Stimulated activated CD4-positive, alpha-beta T cell treated with anti-CD3 and anti-CD28 coated beads, Interleukin-4, amount 100 ng/mL, for 24 hours (primary cell): ENCODE measurements around the gene EMC10.
A peak's percentile ranks its signal among the peaks of the same experiment; 100 is the strongest.

ENCODE experiments used
- DNase-seq: peaks from one replicate; pipeline ENCODE4 v3.0.0-alpha.2; 2020

Gene EMC10

DNA sequence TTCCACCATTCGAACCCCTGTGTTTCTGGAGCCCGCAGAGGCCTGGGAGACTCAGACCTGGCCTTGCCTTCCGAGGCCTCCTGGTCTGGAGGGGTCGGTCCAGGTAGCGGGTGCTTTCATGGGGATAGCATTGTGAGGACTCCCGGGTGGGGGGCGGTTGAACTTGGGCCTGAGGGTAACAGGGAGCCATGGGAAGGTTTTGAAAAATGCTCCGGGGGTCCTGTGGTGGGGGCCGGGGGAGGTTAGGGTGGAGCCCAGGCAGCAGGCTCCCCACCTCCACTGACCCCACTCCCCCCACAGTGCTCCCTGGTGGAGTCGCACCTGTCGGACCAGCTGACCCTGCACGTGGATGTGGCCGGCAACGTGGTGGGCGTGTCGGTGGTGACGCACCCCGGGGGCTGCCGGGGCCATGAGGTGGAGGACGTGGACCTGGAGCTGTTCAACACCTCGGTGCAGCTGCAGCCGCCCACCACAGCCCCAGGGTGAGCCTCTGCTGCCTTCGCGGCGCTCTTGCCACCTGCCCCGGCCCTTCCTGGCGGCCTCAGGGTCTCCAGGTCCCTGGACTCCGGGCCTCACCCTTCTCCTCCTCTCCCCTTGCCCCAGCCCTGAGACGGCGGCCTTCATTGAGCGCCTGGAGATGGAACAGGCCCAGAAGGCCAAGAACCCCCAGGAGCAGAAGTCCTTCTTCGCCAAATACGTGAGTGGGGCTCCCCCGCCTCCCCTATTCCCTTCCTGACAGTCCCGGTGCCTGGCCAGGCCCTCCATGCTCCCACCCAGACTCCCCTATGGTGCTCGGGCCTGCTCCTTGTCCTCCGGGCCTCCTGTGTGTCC, 4.2 kb downstream of the EMC10 start:
- DNase-seq: no peak

DNA sequence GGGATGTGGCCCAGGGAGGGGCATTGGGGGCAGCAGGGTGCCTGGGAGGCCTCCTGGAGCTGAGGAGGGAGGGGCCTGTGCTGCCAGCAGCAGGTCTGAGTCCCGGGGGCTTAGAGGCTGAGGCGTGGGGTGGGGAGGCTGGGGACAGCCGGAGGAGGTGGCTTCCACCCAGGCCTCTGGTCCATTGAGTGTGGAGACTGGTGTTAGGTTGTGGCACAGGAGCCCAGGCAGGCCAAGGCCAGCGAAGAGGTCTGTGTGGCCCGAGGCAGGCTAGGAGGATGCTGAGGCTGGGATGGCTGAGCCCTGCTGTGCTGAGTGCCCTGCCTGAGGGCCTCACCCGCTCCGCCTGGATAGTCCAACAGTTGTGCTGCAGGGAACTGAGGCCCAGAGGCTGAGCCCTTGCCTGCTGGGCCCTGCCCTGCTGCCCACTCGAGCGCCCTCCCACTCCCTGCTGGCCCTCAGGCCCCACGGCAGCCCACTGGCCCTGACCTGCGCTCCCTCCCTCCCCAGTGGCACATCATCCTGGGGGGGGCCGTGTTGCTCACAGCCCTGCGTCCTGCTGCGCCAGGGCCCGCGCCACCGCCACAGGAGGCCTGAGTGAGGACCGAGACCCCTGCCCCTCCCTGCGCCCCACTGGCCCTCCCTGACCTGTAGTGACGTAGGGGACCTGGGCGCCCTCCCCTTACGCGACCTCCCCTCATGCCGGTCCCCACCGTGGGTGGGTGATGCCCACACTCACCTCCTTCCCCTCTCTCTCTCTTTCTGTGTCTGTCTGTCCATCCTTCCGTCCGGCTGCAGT, 5.2 kb downstream of the EMC10 start:
- DNase-seq: no peak

DNA sequence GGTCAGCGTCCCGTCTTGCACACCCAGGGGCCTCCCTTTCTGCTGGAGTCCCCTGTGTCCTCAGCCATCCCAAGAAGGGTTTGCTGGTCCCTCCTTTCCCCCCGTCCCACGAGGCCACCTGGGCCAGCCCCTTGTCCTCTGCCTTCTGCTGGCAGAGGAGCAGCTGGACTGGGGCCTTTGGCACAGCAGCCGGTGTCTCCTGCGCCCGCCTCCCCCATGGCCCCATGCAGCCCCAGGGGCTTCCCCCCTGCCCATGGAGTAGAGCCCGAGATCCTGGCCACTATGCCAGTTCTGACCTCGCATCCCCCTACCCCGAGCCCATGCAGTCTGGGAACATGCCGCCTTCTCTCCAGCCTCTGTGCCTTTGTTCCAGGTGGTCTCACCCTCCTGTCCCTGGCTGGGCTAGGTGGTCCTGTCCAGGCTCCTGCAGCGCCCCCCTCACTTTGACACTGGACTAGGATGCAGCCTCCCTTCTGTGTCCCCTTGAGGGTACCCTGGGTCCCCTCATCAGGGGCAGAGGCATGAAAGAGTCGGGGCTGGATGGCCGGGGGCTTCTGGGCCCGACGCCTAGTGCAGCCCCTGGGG, 6.1 kb downstream of the EMC10 start:
- DNase-seq: no peak

DNA sequence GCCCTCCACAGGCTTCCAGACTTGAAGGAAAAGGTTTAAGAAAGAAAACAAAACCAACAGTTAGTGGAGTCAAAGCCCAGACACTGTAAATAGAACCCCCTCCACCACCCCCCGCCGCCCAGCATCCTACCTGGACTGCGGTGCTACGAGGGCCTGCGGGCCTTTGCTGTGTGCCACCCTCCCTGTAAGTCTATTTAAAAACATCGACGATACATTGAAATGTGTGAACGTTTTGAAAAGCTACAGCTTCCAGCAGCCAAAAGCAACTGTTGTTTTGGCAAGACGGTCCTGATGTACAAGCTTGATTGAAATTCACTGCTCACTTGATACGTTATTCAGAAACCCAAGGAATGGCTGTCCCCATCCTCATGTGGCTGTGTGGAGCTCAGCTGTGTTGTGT, 6.6 kb downstream of the EMC10 start:
- no peak for DNase-seq

DNA sequence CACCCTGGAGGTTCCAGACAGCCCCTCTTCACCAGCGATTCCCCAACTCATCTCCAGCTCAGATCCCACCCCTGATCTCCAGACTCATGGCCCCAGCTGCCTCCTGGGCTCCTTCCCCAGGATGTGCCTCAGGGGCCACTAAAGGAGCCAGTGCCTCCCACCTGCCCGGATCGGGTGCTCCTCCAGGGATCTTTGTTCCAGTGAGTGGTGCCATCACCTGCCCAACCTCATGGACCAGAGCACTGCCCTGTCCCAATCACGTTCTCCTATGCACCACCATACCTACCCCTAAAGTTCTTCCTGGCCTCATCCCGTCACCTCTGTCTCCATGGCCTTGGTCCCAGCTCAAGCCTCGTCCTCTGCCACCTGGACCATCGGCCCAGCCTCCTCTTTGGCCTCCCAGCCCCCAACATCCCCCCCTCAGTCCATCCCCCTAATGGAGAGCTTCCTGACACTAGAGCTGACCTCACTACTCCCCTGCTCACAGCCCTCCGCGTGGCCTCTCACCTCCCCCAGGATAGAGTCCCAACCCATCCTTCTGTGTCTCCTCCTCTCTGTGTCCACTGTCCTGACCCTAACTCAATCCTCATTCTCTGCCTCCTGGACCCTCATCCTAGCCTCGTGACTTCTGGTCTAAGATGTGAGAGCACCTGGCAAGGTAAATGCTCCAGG, 9.1 kb downstream of the EMC10 start:
- no peak for DNase-seq

DNA sequence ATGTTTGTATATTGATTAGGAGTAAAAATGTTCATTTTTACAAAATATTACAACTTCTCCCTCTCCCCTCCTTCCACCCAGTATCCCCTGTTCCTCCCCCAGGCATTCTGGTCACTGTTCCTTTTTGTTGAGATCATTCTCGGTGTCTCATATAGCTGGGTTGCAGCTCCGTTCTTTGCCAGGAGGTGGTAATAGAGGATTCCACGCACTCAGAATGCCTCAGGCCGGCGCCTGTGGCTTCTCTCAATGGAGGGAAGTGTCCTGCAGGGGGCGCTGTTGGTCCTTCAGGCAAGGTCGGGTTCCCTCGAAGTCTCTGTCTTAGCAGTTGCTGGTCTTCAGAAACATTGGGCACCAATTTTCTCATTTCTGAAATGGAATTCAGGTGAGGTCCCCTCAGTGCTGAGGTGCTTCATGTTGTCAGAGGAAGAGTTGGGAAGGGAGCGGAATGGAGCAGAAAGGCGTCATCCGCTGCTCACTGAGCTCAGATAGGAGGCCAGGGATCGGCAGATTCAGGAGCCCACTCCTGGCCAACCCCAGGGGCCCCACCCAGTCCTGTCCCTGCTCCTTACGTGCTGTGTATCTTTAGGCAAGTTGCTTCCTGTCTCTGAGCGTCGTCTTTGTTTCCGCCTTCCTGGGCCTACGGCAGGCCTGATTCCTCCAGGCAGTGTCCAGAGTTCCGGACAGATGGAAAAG, 10.7 kb downstream of the EMC10 start:
- DNase-seq: peak; percentile 70

DNA sequence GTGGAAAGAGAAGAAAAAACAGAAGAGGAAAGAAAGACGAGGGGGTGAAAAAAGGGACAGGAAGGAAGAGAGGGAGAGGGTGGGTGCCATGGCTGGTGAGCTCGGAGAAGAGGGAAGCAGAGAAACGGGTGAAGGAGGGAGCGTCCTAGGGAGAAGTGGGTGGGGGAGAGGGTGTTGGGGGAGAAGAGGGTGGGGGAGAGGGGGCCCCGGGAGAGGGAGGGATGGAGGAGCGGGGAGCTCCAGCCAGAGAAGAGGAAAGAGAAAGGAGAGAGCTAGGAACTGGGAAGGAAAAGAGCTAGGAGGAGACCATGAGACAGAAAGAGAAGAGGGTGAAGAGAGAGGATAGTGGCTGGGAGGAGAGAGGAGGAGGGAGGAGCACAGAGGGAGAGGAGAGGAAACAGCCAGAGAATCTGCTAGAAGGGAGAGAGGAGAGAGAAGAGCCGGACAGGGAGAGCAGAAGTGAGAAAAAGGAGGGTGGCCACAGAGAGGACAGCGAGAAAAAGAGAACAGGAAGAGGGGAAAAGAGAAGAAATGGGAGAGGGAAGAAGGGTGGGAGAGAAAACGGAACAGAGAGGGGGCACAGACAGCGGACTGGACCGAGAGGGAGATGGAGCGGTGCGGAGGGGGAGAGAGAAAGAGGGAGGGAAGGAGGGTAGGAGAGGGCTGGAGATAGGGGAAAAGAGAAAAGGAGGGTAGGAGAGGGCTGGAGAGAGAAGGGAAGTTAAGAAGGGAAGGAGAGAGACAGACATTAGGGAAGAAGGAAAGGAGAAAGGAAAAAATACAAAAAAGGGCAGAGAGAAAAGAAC, 12.3 kb downstream of the EMC10 start:
- DNase-seq: no peak

DNA sequence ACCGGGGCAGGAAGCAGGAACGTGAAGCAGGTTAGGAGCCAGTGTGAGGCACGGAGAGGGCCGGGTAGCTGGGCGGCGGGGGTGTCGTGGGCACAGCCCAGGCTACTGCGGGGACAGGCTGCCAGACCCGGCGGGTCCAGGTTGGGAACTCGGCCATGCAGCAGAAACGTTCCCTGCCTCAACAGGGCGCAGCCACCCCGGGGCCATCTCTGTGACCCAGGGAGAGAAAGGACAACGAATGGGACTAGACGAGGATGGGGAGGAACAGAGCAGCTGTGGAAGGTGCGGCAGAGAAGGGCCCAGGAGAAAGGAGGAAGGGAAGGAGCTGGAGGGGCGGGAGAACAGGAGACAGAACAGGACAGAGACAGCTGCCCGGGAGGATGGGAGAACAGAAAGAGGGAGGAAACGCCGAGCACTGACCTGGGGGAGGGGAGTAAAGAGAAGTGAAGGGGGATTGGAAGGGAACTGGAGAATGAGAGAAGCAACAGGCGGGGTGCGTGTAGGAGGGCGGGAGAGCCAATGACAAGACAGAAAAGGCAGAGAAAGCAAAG, 13.2 kb downstream of the EMC10 start:
- no peak for DNase-seq

DNA sequence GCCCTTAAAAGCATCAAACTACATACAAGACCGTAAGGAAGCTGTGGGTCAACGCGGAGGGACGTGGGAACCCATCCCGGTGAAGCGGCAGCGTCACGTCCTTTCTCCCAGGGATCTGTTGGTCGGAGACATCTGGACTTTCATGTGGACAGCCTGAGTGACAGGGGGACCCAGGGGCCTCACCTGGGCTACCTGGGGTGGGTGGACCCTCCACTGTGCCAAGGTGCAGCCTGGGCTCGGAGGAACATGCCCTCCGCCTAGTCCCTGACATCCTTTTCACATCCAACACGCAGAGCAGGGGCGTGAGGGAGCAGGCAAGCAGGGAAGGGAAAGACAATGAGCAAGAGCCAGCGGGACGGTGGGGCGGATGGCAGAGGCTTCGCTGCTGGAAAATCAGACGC, 14.1 kb downstream of the EMC10 start:
- DNase-seq: no peak

DNA sequence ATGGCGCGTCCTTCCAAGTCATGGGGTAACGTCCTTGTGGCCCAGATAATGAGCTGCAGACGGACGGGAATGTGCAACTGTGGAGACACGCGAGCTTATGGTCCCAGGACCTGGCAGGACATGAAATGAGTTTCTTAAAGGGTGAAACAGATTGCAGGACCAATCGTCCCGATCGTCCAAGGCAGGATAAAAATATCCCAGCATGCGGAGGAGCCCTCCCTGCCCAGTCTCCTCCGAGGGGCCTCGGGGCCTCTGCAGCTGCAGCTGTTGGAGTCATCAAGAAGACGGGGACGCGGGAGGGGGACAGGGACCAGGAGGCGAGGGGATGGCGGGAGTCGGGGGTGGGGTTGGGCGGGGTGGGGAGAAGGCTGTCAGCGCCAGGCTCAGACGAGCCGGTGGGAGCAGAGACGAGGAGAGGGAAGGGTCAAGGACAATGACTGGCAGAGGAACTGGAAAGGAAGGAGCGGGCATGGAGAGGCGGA, 14.7 kb downstream of the EMC10 start:
- no peak for DNase-seq

DNA sequence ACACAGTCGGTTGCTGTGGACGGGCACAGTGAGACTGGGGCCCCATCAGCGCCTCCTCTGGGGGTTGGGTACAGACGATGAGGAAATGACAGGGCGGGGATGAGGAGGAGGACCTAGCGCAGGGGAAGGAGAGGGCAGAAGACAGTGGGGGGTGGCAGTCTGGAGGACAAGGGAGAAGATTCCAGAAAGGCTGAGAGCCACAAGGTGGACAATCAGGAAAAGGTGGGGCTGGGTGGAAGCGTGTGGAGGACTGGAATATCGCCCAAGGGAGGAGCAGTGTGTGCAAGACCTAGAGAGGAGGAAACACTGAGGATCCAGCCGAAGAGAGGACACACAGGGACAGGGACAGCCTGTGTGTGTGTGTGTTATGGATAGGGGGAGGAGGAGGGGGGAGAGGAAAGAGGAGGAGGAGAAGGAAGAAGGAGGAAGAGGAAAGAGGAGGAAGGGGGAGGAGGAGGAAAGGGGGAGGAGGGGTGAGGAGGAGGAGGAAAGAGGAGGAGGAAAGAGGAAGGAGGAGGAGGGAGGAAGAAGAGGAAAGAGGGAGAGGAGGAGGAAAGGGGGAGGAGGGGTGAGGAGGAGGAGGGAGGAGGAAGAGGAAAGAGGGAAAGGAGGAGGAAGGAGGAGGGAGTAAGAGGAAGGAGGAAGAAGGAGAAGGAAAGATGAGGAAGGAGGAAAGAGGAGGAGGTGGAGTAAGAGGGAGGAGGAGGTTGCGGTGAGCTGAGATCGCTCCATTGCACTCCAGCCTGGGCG, 16.2 kb downstream of the EMC10 start:
- DNase-seq: peak; percentile 46

DNA sequence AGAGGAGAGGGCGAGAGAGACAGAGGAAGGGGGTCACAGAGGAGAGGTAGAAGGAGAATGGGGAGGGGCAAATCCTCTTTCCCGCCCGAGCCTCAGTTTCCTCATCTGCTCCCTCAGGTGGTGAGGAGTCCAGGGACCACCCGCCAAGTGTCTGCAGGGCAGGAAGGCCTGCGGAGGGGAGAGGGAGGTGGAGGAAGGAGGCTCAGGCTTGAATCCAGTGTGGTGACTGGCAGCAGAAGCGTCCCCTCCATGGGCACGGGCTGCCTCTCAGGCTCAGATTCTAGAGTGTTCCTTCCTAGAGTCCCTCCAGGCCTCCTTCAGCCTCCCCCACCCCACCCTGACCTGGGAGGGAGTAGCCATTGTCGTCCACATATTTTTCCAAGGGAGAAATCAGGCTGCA, 16.9 kb downstream of the EMC10 start:
- no peak for DNase-seq

DNA sequence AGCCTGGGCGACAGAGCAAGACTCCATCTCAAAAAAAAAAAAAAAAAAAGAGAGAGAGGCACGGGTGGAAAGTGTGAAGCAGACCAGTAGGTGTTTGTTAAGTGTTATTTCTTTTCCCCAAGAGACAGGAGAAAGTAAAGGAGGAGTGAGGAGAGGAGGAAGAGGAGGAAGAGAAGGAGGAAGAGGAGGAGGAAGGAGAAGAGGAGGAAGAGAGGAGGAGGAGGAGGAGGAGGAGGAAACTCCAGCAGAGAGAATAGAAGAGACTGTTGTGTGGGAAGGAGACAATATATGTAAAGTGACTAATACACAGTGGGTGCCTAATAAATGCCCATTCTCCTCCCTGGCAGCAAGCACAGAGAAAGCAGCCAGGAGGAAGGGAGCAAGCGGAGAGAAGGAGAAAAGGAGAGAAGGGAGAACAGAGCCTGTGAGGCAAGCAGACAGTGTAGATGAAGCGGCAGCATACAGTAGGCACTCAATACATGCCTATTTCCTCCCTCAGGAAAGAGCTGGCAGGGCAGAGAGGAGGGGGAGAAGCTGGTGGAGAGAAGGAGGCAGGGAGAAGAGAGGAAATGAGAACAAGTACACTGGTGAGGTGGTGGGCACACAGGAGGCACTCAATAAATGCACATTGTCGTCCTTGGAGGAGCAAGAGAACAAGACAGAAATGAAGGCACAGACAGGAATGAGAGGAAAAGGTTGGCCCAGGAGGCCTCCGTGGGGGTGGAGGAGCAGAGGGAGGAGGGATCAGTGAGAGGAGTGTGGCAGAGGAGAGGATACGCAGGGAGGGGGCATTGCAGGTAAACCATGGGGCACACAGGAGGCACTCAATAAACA, 18.1 kb downstream of the EMC10 start:
- DNase-seq: no peak

DNA sequence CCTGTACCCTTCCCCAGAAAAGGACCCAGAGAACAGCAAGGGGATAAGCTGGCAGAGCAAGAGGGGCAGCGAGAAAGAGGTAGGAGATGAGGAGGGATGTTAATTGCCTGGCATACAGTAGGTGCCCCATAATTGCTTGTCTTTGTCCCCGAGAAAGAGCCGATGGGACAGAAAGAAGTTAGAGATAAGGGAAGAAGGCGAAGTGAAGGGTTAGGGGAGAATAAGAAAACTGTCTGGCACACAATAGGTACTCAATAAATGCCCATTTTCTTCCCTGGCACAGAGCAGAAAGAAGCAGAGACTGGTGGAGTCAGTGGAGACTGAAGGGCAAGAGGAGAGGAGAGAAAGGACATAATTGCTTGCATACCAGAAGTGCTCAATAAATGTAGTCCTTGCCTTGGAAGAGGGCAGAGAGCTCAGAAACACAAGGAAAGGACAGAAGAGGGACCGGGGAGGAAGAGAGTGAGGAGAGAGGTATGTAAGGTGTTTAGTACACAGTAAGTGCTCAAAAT, 18.8 kb downstream of the EMC10 start:
- DNase-seq: no peak

DNA sequence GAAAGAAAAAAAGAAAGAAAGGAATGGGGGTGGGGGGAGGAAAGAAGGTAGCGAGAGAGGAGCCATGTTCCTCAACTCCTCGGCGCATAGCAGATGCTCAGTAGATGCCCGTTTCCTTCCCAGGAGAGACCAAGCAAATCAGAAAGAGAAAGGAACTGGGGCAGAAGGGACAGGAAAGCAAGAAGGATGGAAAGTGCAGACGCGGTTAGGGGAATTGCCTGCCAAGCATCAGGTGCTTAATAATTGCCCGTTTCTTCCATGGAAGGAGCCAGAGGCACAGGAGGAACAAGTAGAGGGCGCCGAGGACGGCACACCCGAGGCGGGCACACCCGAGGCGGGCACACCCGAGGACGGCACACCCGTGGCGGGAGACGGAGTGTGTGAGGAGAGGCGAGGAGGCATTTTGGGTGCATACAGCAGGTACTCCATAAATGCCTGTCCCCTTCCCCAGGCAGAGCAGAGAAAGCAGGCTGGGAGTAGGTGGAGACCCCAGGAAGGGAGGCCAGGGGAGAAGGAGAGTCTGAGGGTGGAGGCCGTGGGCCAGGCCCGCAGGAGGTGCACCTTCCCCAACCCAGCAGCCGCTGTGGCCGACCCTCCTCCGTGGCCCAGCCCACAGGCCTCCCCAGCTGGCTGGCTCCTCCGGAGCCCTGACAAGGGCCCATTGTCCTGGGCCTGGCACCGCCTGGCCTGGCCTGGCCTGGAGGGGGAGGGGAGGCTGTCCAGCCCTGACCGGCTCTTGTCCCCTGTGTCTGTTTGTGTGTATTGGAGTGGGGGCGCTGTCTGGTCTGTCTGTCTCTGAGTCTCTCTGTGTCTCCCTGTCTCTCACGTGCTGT, 20.1 kb downstream of the EMC10 start:
- no peak for DNase-seq

DNA sequence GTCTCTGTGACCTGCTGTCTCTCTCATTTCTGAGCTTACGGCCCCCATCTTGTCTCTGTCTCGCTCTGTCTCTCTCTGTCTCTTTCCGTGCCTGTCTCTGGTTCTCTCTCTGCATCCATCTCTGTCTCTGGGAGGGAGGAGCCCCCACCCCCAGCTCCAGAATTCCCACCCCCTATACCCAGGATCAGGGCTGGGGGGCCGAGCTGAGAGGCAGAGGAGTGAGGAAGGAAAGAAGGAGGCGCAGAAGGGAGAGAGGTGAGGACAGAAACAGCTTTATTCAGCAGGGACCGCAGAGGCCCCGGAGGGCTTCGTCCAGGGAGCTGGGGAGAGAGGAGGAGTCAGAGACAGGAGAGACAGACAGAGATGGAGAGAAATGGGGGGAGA, 20.7 kb downstream of the EMC10 start:
- no peak for DNase-seq

DNA sequence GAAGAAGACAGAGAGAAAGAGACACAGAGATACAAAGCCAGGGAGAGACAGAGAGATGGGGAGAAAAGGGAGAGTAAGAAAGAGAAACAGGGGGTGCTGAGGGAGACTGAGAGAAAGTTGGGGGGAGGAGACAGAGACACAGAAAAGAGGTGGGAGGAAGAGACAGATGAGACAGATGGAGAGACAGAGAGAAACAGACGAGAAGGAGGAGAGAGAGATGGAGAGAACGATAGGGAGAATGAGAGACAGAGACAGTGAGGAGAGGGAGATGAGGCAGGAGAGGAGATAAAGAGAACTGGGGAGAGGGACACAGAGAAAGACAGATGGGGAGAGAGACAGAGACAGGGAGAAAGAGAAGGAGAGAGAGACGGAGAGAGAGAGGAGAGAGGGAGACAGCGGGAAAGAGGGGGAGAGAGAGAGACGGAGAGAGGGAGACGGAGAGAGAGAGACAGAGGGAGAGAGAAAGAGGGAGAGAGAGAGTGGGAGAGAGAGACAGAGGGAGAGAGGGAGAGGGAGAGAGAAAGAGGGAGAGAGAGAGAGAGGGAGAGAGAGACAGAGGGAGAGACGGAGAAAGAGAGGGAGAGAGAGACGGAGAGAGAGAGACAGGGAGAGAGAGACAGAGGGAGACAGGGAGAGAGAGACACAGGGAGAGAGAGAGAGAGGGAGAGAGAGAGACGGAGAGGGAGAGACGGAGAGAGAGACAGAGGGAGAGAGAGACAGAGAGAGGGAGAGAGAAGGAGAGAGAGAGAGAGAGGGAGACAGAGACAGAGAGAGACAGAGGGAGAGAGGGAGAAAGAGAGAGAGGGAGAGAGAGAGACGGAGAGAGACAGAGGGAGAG, 22.1 kb downstream of the EMC10 start:
- DNase-seq: no peak
